Activated CD4-positive, alpha-beta memory T cell treated with anti-CD3 and anti-CD28 coated beads for 36 hours (primary cell): Measurements from ENCODE around the gene SOX6. TPM values are rescaled to one million over a fixed set of nuclear protein-coding genes. Genes with fewer than 3 reads are reported as not detected.

ENCODE experiments used
- CTCF ChIA-PET: fragments of 350-600 bp; sonication (Branson Sonifier 250); formaldehyde crosslinking; loops from one replicate; lab custom pipeline; 2021; ENCODE audit warnings: antibody characterized with exemption, inconsistent platforms; lab: Charles Lee
- POLR2A ChIA-PET: fragments of 350-600 bp; sonication (Branson Sonifier 250); formaldehyde crosslinking; loops from one replicate; lab custom pipeline; 2021; ENCODE audit warnings: antibody characterized with exemption; lab: Charles Lee
- DNase-seq: peaks from one replicate; pipeline ENCODE4 v3.0.0-alpha.2; 2020
- H3K27ac Mint-ChIP-seq: one replicate; pipeline ENCODE4 v1.8.0; 2021; ENCODE audit warnings: mixed read lengths
- H3K27me3 Mint-ChIP-seq: one replicate; pipeline ENCODE4 v1.8.0; 2021; ENCODE audit warnings: mixed read lengths
- H3K36me3 Mint-ChIP-seq: one replicate; pipeline ENCODE4 v1.8.0; 2021; ENCODE audit warnings: mixed read lengths
- H3K4me1 Mint-ChIP-seq: one replicate; pipeline ENCODE4 v1.8.0; 2021; ENCODE audit warnings: low read depth, mixed read lengths
- H3K4me3 Mint-ChIP-seq: one replicate; pipeline ENCODE4 v1.8.0; 2021; ENCODE audit warnings: mild to moderate bottlenecking, mixed read lengths
- H3K9me3 Mint-ChIP-seq: one replicate; pipeline ENCODE4 v1.8.0; 2021; ENCODE audit warnings: mixed read lengths
- intact Hi-C: fragments of 100-400 bp; cut with micrococcal nuclease; formaldehyde crosslinking; loops from one replicate; pipeline ENCODE4 v1.15.1; 2023
- total RNA-seq, 2 experiments: library from RNA; stranded (reverse); gene quantifications; one replicate each; pipeline ENCODE4 v1.2.3, GENCODE V29; 2021

Gene SOX6
- total RNA-seq, 2 experiments from 2014 or later, result not detected

- Mint-ChIP-seq H3K27ac (no peak overlapping the region), H3K4me3 (no peak overlapping the region), H3K9me3 (no peaks in the 10 kb centered on the region), H3K27me3 (no peaks in the 10 kb centered on the region), H3K36me3 (no peaks in the 10 kb centered on the region), H3K4me1 (no peaks in the 10 kb centered on the region)
- ChIA-PET CTCF (no interaction called here), POLR2A (no interaction called here)
- intact Hi-C loops, result no loop called here
- no peak for DNase-seq
Measured at GRCh38 chr11:16001899-16002426, 354.4 kb downstream of the SOX6 start.

GRCh38 chr11:16001044-16001568 lies 355.2 kb downstream of the SOX6 start:
- H3K27me3 Mint-ChIP-seq, result no peaks in the 10 kb centered on the region
- no peak overlapping the region for H3K27ac Mint-ChIP-seq
- ChIA-PET POLR2A (no interaction called here), CTCF (no interaction called here)
- H3K9me3 Mint-ChIP-seq, result no peaks in the 10 kb centered on the region
- no peaks in the 10 kb centered on the region for H3K4me1 Mint-ChIP-seq
- intact Hi-C loops, result no loop called here
- no peak overlapping the region for H3K4me3 Mint-ChIP-seq
- DNase-seq, result no peak
- no peaks in the 10 kb centered on the region for H3K36me3 Mint-ChIP-seq

- no peaks in the 10 kb centered on the region for H3K36me3 Mint-ChIP-seq
- no peak overlapping the region for H3K4me3 Mint-ChIP-seq
- intact Hi-C loops, result no loop called here
- no peaks in the 10 kb centered on the region for H3K4me1 Mint-ChIP-seq
- no peaks in the 10 kb centered on the region for H3K27me3 Mint-ChIP-seq
- H3K27ac Mint-ChIP-seq, result no peak overlapping the region
- DNase-seq, result no peak
- ChIA-PET CTCF (no interaction called here), POLR2A (no interaction called here)
- no peaks in the 10 kb centered on the region for H3K9me3 Mint-ChIP-seq
Measured at GRCh38 chr11:16000065-16000464, 356.3 kb downstream of the SOX6 start.

GRCh38 chr11:15993345-15993744 lies 363.0 kb downstream of the SOX6 start:
- no peak for DNase-seq
- ChIA-PET CTCF (no interaction called here), POLR2A (no interaction called here)
- H3K36me3 Mint-ChIP-seq, result no peaks in the 10 kb centered on the region
- intact Hi-C loops, result no loop called here
- H3K27ac Mint-ChIP-seq, result no peak overlapping the region
- H3K4me1 Mint-ChIP-seq, result no peaks in the 10 kb centered on the region
- no peaks in the 10 kb centered on the region for H3K27me3 Mint-ChIP-seq
- no peaks in the 10 kb centered on the region for H3K9me3 Mint-ChIP-seq
- H3K4me3 Mint-ChIP-seq, result no peak overlapping the region

GRCh38 chr11:15991215-15991614 lies 365.1 kb downstream of the SOX6 start:
- Mint-ChIP-seq H3K27me3 (no peaks in the 10 kb centered on the region), H3K4me1 (no peaks in the 10 kb centered on the region), H3K27ac (no peak overlapping the region), H3K4me3 (no peak overlapping the region), H3K36me3 (no peaks in the 10 kb centered on the region), H3K9me3 (no peaks in the 10 kb centered on the region)
- POLR2A ChIA-PET, result no interaction called here
- intact Hi-C loops, result no loop called here
- CTCF ChIA-PET, result no interaction called here
- no peak for DNase-seq

- no peak for DNase-seq
- no peaks in the 10 kb centered on the region for H3K27me3 Mint-ChIP-seq
- POLR2A ChIA-PET, result no interaction called here
- H3K4me3 Mint-ChIP-seq, result no peak overlapping the region
- CTCF ChIA-PET, result no interaction called here
- H3K4me1 Mint-ChIP-seq, result no peaks in the 10 kb centered on the region
- H3K27ac Mint-ChIP-seq, result no peak overlapping the region
- H3K36me3 Mint-ChIP-seq, result no peaks in the 10 kb centered on the region
- no peaks in the 10 kb centered on the region for H3K9me3 Mint-ChIP-seq
- intact Hi-C loops, result no loop called here
Measured at GRCh38 chr11:15989685-15990084, 366.7 kb downstream of the SOX6 start.

- no peak overlapping the region for H3K4me3 Mint-ChIP-seq
- H3K9me3 Mint-ChIP-seq, result no peaks in the 10 kb centered on the region
- H3K27ac Mint-ChIP-seq, result no peak overlapping the region
- no peaks in the 10 kb centered on the region for H3K36me3 Mint-ChIP-seq
- POLR2A ChIA-PET, result no interaction called here
- DNase-seq, result no peak
- no peaks in the 10 kb centered on the region for H3K27me3 Mint-ChIP-seq
- intact Hi-C loops, result no loop called here
- CTCF ChIA-PET, result no interaction called here
- no peaks in the 10 kb centered on the region for H3K4me1 Mint-ChIP-seq
Measured at GRCh38 chr11:15988693-15989231, 367.6 kb downstream of the SOX6 start.

- Mint-ChIP-seq H3K4me1 (no peaks in the 10 kb centered on the region), H3K27ac (no peak overlapping the region), H3K4me3 (no peak overlapping the region), H3K9me3 (no peaks in the 10 kb centered on the region), H3K36me3 (no peaks in the 10 kb centered on the region), H3K27me3 (no peaks in the 10 kb centered on the region)
- CTCF ChIA-PET, result no interaction called here
- intact Hi-C loops, result no loop called here
- POLR2A ChIA-PET, result no interaction called here
- no peak for DNase-seq
Measured at GRCh38 chr11:15988016-15988550, 368.3 kb downstream of the SOX6 start.

GRCh38 chr11:15987046-15987445 lies 369.3 kb downstream of the SOX6 start:
- ChIA-PET CTCF (no interaction called here), POLR2A (no interaction called here)
- intact Hi-C loops, result no loop called here
- Mint-ChIP-seq H3K27me3 (no peaks in the 10 kb centered on the region), H3K4me3 (no peak overlapping the region), H3K9me3 (no peaks in the 10 kb centered on the region), H3K36me3 (no peaks in the 10 kb centered on the region), H3K4me1 (no peaks in the 10 kb centered on the region), H3K27ac (no peak overlapping the region)
- no peak for DNase-seq

GRCh38 chr11:15985860-15986139 lies 370.5 kb downstream of the SOX6 start:
- DNase-seq, result no peak
- intact Hi-C loops, result no loop called here
- no peaks in the 10 kb centered on the region for H3K36me3 Mint-ChIP-seq
- H3K9me3 Mint-ChIP-seq, result no peaks in the 10 kb centered on the region
- no peak overlapping the region for H3K27ac Mint-ChIP-seq
- no peak overlapping the region for H3K4me3 Mint-ChIP-seq
- H3K4me1 Mint-ChIP-seq, result no peaks in the 10 kb centered on the region
- ChIA-PET CTCF (no interaction called here), POLR2A (no interaction called here)
- no peaks in the 10 kb centered on the region for H3K27me3 Mint-ChIP-seq

- H3K4me1 Mint-ChIP-seq, result no peaks in the 10 kb centered on the region
- H3K9me3 Mint-ChIP-seq, result no peaks in the 10 kb centered on the region
- no peak overlapping the region for H3K27ac Mint-ChIP-seq
- no peaks in the 10 kb centered on the region for H3K36me3 Mint-ChIP-seq
- H3K4me3 Mint-ChIP-seq, result no peak overlapping the region
- no peak for DNase-seq
- H3K27me3 Mint-ChIP-seq, result no peaks in the 10 kb centered on the region
- POLR2A ChIA-PET, result no interaction called here
- intact Hi-C loops, result no loop called here
- CTCF ChIA-PET, result no interaction called here
Measured at GRCh38 chr11:15985127-15985859, 371.1 kb downstream of the SOX6 start.

GRCh38 chr11:15981292-15981691 lies 375.1 kb downstream of the SOX6 start:
- H3K27ac Mint-ChIP-seq, result no peak overlapping the region
- no peaks in the 10 kb centered on the region for H3K4me1 Mint-ChIP-seq
- POLR2A ChIA-PET, result no interaction called here
- no peaks in the 10 kb centered on the region for H3K27me3 Mint-ChIP-seq
- CTCF ChIA-PET, result no interaction called here
- H3K4me3 Mint-ChIP-seq, result no peak overlapping the region
- no peak for DNase-seq
- no peaks in the 10 kb centered on the region for H3K36me3 Mint-ChIP-seq
- intact Hi-C loops, result no loop called here
- H3K9me3 Mint-ChIP-seq, result no peaks in the 10 kb centered on the region

- no peaks in the 10 kb centered on the region for H3K36me3 Mint-ChIP-seq
- intact Hi-C loops, result no loop called here
- no peaks in the 10 kb centered on the region for H3K9me3 Mint-ChIP-seq
- no peaks in the 10 kb centered on the region for H3K27me3 Mint-ChIP-seq
- no peak overlapping the region for H3K4me3 Mint-ChIP-seq
- ChIA-PET CTCF (no interaction called here), POLR2A (no interaction called here)
- no peak overlapping the region for H3K27ac Mint-ChIP-seq
- DNase-seq, result no peak
- no peaks in the 10 kb centered on the region for H3K4me1 Mint-ChIP-seq
Measured at GRCh38 chr11:15977116-15977515, 379.2 kb downstream of the SOX6 start.
